GM21381 (cell line): ENCODE measurements around the gene BABAM1.

Source experiments
- ATAC-seq: cut with Tn5 transposase; IDR thresholded peaks from one replicate; pipeline ENCODE4 v1.9.1; 2021; ENCODE audit warnings: mild to moderate bottlenecking, moderate library complexity; ENCODE audit not compliant: unreplicated experiment

The BABAM1 gene

GRCh38 chr19:17302391-17303166 lies 35.3 kb downstream of the BABAM1 start:
- ATAC-seq: no peak

GRCh38 chr19:17303167-17303939 lies 36.1 kb downstream of the BABAM1 start, which contains the start of gene ABHD8:
ABHD8 (minus strand) TSS chr19:17303425; CDS start chr19:17301616, 1,809 bp downstream.
- ATAC-seq: peak; percentile 52

- no peak for ATAC-seq
Observed at GRCh38 chr19:17303940-17304267, 36.7 kb downstream of the BABAM1 start.

- no peak for ATAC-seq
Observed at GRCh38 chr19:17304386-17305215, 37.4 kb downstream of the BABAM1 start.

- ATAC-seq: no peak
Observed at GRCh38 chr19:17305216-17305516, 37.9 kb downstream of the BABAM1 start.

GRCh38 chr19:17305517-17306284 lies 38.5 kb downstream of the BABAM1 start, which contains the start of gene MRPL34:
MRPL34 (plus strand) TSS chr19:17305872; CDS start chr19:17305893, 21 bp downstream.
- peak; percentile 57 for ATAC-seq

GRCh38 chr19:17306285-17306714 lies 39.1 kb downstream of the BABAM1 start:
- ATAC-seq: no peak

GRCh38 chr19:17307876-17308377 lies 40.7 kb downstream of the BABAM1 start:
- no peak for ATAC-seq

GRCh38 chr19:17309198-17309964 lies 42.1 kb downstream of the BABAM1 start, which contains the start of gene DDA1:
DDA1 (plus strand) TSS chr19:17309563; CDS start chr19:17309655, 92 bp downstream.
- peak; percentile 44 for ATAC-seq

- no peak for ATAC-seq
Observed at GRCh38 chr19:17309965-17310461, 42.8 kb downstream of the BABAM1 start.

GRCh38 chr19:17311455-17312188 lies 44.4 kb downstream of the BABAM1 start:
- no peak for ATAC-seq

GRCh38 chr19:17312189-17313113 lies 45.2 kb downstream of the BABAM1 start:
- no peak for ATAC-seq

- ATAC-seq: no peak
Observed at GRCh38 chr19:17314007-17314593, 46.9 kb downstream of the BABAM1 start.

GRCh38 chr19:17318966-17319365 lies 51.7 kb downstream of the BABAM1 start:
- no peak for ATAC-seq

- no peak for ATAC-seq
Observed at GRCh38 chr19:17319473-17320238, 52.4 kb downstream of the BABAM1 start.

- no peak for ATAC-seq
Observed at GRCh38 chr19:17320435-17320834, 53.2 kb downstream of the BABAM1 start.
